GM23338 (cell line): Measurements from ENCODE around the gene ARID4B. TPM values are rescaled to one million over a fixed set of nuclear protein-coding genes. Genes with fewer than 3 reads are reported as not detected.

ENCODE experiments used
- ATAC-seq: fragments of 200-7000 bp; cut with Tn5 transposase; 3 replicates; pipeline ENCODE4 v1.9.1; 2020
- DNase-seq: peaks from one replicate; pipeline ENCODE4 v3.0.0-alpha.2; 2015; ENCODE audit warnings: low spot score
- H2AFZ ChIP-seq: fragments of 200-600 bp; sonication (generic); 2 replicates; pipeline ENCODE4 v1.8.0; 2016; ENCODE audit warnings: antibody characterized with exemption, mild to moderate bottlenecking, moderate library complexity
- H3F3A ChIP-seq: fragments of 200-600 bp; sonication (generic); replicated peaks from 2 replicates; pipeline ENCODE4 v1.8.0; 2017; ENCODE audit warnings: antibody characterized with exemption, mixed run types, low read depth
- H3K27ac ChIP-seq: fragments of 200-600 bp; sonication (generic); 2 replicates; pipeline ENCODE4 v1.6.1; 2016; ENCODE audit warnings: low read depth
- H3K27me3 ChIP-seq: fragments of 200-600 bp; sonication (generic); 2 replicates; pipeline ENCODE4 v1.8.0; 2016; ENCODE audit warnings: mild to moderate bottlenecking, mixed run types, moderate library complexity; ENCODE audit not compliant: insufficient read depth
- H3K36me3 ChIP-seq: fragments of 200-600 bp; sonication (generic); 2 replicates; pipeline ENCODE4 v1.8.0; 2016; ENCODE audit warnings: mild to moderate bottlenecking; ENCODE audit not compliant: insufficient read depth
- H3K4me1 ChIP-seq: fragments of 200-600 bp; sonication (generic); 2 replicates; pipeline ENCODE4 v1.8.0; 2016; ENCODE audit warnings: mild to moderate bottlenecking, moderate library complexity; ENCODE audit not compliant: insufficient read depth
- H3K4me2 ChIP-seq: fragments of 200-600 bp; sonication (generic); 2 replicates; pipeline ENCODE4 v1.7.1; 2017; ENCODE audit warnings: mixed run types
- H3K4me3 ChIP-seq: fragments of 200-600 bp; sonication (generic); 2 replicates; pipeline ENCODE4 v1.6.1; 2016; ENCODE audit warnings: mixed run types
- H3K79me2 ChIP-seq: fragments of 200-600 bp; sonication (generic); replicated peaks from 2 replicates; pipeline ENCODE4 v1.8.0; 2017; ENCODE audit warnings: mild to moderate bottlenecking; ENCODE audit not compliant: insufficient read depth
- H3K9me2 ChIP-seq: fragments of 200-600 bp; sonication (generic); 2 replicates; pipeline ENCODE4 v1.8.0; 2017; ENCODE audit not compliant: insufficient read depth
- H4K20me1 ChIP-seq: fragments of 200-600 bp; sonication (generic); replicated peaks from 2 replicates; pipeline ENCODE4 v1.8.0; 2017; ENCODE audit warnings: mild to moderate bottlenecking; ENCODE audit not compliant: insufficient read depth
- H3K27ac Mint-ChIP-seq: 2 replicates; pipeline ENCODE4 v1.8.0; 2020; ENCODE audit warnings: inconsistent platforms, mild to moderate bottlenecking, moderate library complexity, mixed read lengths
- H3K27me3 Mint-ChIP-seq: 3 replicates; pipeline ENCODE4 v1.8.0; 2022; ENCODE audit warnings: low read depth, mild to moderate bottlenecking, moderate library complexity, mixed read lengths, inconsistent platforms; ENCODE audit not compliant: insufficient read depth, poor library complexity
- H3K36me3 Mint-ChIP-seq: 3 replicates; pipeline ENCODE4 v1.8.0; 2021; ENCODE audit warnings: low read depth, mild to moderate bottlenecking, inconsistent platforms, moderate library complexity, mixed read lengths
- H3K4me1 Mint-ChIP-seq: 3 replicates; pipeline ENCODE4 v1.8.0; 2020; ENCODE audit warnings: mild to moderate bottlenecking, inconsistent platforms, mixed read lengths
- H3K4me3 Mint-ChIP-seq: 3 replicates; pipeline ENCODE4 v1.8.0; 2021; ENCODE audit warnings: moderate library complexity, mild to moderate bottlenecking, inconsistent platforms, mixed read lengths
- H3K9me3 Mint-ChIP-seq: 3 replicates; pipeline ENCODE4 v1.8.0; 2020; ENCODE audit warnings: moderate library complexity, mild to moderate bottlenecking, inconsistent platforms, mixed read lengths
- CREB1 ChIP-seq: fragments of 250-450 bp; sonication (Bioruptor Pico); IDR thresholded peaks from 2 replicates; pipeline ENCODE4 v1.5.0; 2020; ENCODE audit warnings: low read depth, mild to moderate bottlenecking, moderate library complexity
- CTCF ChIP-seq, 2 experiments: fragments of 200-600 bp in 1 of 2; sonication (generic) in 1 of 2; conservative IDR thresholded peaks; 2 replicates each; pipeline versions ENCODE4 v1.5.1 to v1.6.1; 2016 to 2017; ENCODE audit warnings: antibody characterized with exemption in 2 of 2, low read depth in 2 of 2, mild to moderate bottlenecking in 2 of 2, moderate library complexity in 1 of 2
- ETS1 ChIP-seq: IDR thresholded peaks from 2 replicates; pipeline ENCODE4 v1.6.1; 2016; ENCODE audit warnings: antibody characterized with exemption
- EZH2 ChIP-seq: fragments of 200-600 bp; sonication (generic); IDR thresholded peaks from one replicate; pipeline ENCODE4 v1.8.0; 2017; ENCODE audit warnings: antibody characterized with exemption, mild to moderate bottlenecking, low read depth; ENCODE audit not compliant: unreplicated experiment
- EZH2phosphoT487 ChIP-seq: fragments of 200-600 bp; sonication (generic); IDR thresholded peaks from one replicate; pipeline ENCODE4 v1.8.1; 2018; ENCODE audit warnings: antibody characterized with exemption; ENCODE audit not compliant: unreplicated experiment
- JUNB ChIP-seq: IDR thresholded peaks from one replicate; pipeline ENCODE4 v1.6.1; 2016; ENCODE audit warnings: antibody characterized with exemption; ENCODE audit not compliant: unreplicated experiment
- NANOG ChIP-seq: IDR thresholded peaks from 2 replicates; pipeline ENCODE4 v1.6.1; 2016; ENCODE audit warnings: antibody characterized with exemption, borderline replicate concordance
- POLR2AphosphoS5 ChIP-seq: IDR thresholded peaks from 2 replicates; pipeline ENCODE4 v1.6.1; 2016; ENCODE audit warnings: antibody characterized with exemption, low read depth
- REST ChIP-seq: IDR thresholded peaks from one replicate; pipeline ENCODE4 v1.6.1; 2018; ENCODE audit warnings: antibody characterized with exemption; ENCODE audit not compliant: unreplicated experiment
- STAT1 ChIP-seq: IDR thresholded peaks from one replicate; pipeline ENCODE4 v1.6.1; 2016; ENCODE audit warnings: antibody characterized with exemption; ENCODE audit not compliant: unreplicated experiment
- ZNF114 ChIP-seq: fragments of 250-450 bp; sonication (Bioruptor Pico); IDR thresholded peaks from 2 replicates; pipeline ENCODE4 v1.5.0; 2020; ENCODE audit warnings: mild to moderate bottlenecking, moderate library complexity
- ZNF331 ChIP-seq: fragments of 250-450 bp; sonication (Bioruptor Pico); IDR thresholded peaks from 2 replicates; pipeline ENCODE4 v1.5.0; 2020; ENCODE audit warnings: low read depth, mild to moderate bottlenecking, moderate library complexity
- ZNF462 ChIP-seq: fragments of 250-450 bp; sonication (Bioruptor Pico); IDR thresholded peaks from 2 replicates; pipeline ENCODE4 v1.5.0; 2020; ENCODE audit warnings: mild to moderate bottlenecking, moderate library complexity
- polyA plus RNA-seq: library from polyadenylated mRNA; unstranded; fragments of >200 nt; fragmentation: Nextera tagmentation; extraction: Ambion mirVana; gene quantifications from 2 replicates; pipeline ENCODE4 v1.2.1, GENCODE V29; 2016
- total RNA-seq: library from RNA; depleted of rRNA; stranded (reverse); fragments of >200 nt; shearing (Covaris generic); gene quantifications from 2 replicates; pipeline ENCODE4 v1.2.3, GENCODE V29; 2014

The ARID4B gene
- total and polyA plus RNA-seq, 2 experiments from 2014 or later: 25.1 to 59.8 TPM

GRCh38 chr1:235287208-235287882, 40.6 kb downstream of the ARID4B start:
- peak overlapping the region; percentile 4 for H3K4me2 ChIP-seq
- peaks cover 71% of the 10 kb centered on the region for H4K20me1 ChIP-seq
- peaks cover 36% of the 10 kb centered on the region for H3K4me1 Mint-ChIP-seq

More at GRCh38 chr1:235287208-235287882, 40.6 kb downstream of the ARID4B start:
- Histone ChIP-seq H3K4me1 (peaks cover 30% of the 10 kb centered on the region), H2AFZ (no peak overlapping the region), H3F3A (no peaks in the 10 kb centered on the region), H3K9me2 (no peaks in the 10 kb centered on the region), H3K27me3 (no peaks in the 10 kb centered on the region), H3K27ac (no peak overlapping the region), H3K79me2 (peaks cover 100% of the 10 kb centered on the region), H3K36me3 (no peaks in the 10 kb centered on the region), H3K4me3 (no peak overlapping the region)
- H3K9me3 Mint-ChIP-seq: no peaks in the 10 kb centered on the region
- H3K36me3 Mint-ChIP-seq: no peaks in the 10 kb centered on the region
- ATAC-seq (peak; percentile 87), DNase-seq (peak; percentile 53)
- no peak overlapping the region for H3K27ac Mint-ChIP-seq
- no peak overlapping the region for H3K4me3 Mint-ChIP-seq
- TF ChIP-seq EZH2 (no peak), ETS1 (no peak), EZH2phosphoT487 (no peak), ZNF331 (CRISPR knock-in tag) (no peak), NANOG (no peak), CTCF (conservative IDR thresholded peaks at IDR 0.05; ENCODE audit: low read depth in 2 of 2) (no peak), JUNB (no peak), ZNF114 (no peak), STAT1 (no peak), POLR2AphosphoS5 (no peak), CREB1 (CRISPR knock-in tag) (no peak), ZNF462 (CRISPR knock-in tag) (no peak), REST (no peak)
- H3K27me3 Mint-ChIP-seq: no peaks in the 10 kb centered on the region
